Measurements from ENCODE around the gene EFCC1. TPM values are rescaled to one million over a fixed set of nuclear protein-coding genes. Genes with fewer than 3 reads are reported as not detected.

EFCC1 gene
- total RNA-seq, 1 experiment from 2014 or later, result not detected

DNA sequence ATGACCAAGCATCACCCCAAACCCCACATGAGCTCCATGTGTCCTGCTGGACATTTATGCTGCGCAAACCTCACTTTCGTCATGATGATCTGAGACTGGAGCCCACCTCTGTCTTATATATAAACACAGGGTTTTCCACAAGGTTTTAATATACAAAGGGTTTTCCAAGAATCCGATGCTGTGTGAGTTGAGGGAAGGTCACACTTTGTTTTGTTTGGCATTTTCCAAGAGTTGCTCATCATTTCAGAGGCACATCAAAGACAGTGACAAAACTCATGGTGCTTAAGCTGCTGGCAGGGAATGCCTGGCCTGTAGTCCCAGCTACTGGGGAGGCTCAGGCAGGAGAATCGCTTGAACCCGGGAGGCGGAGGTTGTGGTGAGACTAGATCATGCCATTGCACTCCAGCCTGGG, 20.0 kb downstream of the EFCC1 start:
- no peak overlapping the region for H3K4me3 ChIP-seq (ENCODE audit: low read depth, low read length, poor library complexity, severe bottlenecking)
- H3K27me3 ChIP-seq (replicated peaks; ENCODE audit: insufficient read depth, low read depth, low read length, poor library complexity), result no peaks in the 10 kb centered on the region
- no peak for TF ChIP-seq EZH2 (IDR thresholded peaks at IDR 0.05; ENCODE audit: borderline replicate concordance, low read depth, low read length, poor library complexity, severe bottlenecking)
- TF ChIP-seq, protein P1, sequence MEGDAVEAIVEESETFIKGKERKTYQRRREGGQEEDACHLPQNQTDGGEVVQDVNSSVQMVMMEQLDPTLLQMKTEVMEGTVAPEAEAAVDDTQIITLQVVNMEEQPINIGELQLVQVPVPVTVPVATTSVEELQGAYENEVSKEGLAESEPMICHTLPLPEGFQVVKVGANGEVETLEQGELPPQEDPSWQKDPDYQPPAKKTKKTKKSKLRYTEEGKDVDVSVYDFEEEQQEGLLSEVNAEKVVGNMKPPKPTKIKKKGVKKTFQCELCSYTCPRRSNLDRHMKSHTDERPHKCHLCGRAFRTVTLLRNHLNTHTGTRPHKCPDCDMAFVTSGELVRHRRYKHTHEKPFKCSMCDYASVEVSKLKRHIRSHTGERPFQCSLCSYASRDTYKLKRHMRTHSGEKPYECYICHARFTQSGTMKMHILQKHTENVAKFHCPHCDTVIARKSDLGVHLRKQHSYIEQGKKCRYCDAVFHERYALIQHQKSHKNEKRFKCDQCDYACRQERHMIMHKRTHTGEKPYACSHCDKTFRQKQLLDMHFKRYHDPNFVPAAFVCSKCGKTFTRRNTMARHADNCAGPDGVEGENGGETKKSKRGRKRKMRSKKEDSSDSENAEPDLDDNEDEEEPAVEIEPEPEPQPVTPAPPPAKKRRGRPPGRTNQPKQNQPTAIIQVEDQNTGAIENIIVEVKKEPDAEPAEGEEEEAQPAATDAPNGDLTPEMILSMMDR (conservative IDR thresholded peaks at IDR 0.05; ENCODE audit: low read depth, low read length), result no peak
- no TSS peak for BruUV-seq (replicated peaks)
- ChIA-PET CTCF (no interaction called here), POLR2A (ENCODE audit: low non-redundant PET) (no interaction called here)
- H3K36me3 ChIP-seq (ENCODE audit: insufficient read depth, low read length, poor library complexity, severe bottlenecking), result no peaks in the 10 kb centered on the region
- no peaks in the 10 kb centered on the region for H3K9me3 ChIP-seq (ENCODE audit: low read depth, low read length, poor library complexity, severe bottlenecking)
- no peak overlapping the region for H3K27ac ChIP-seq (ENCODE audit: low read depth, low read length, poor library complexity, severe bottlenecking)
- no peak for DNase-seq (ENCODE audit: low spot score)
- intact Hi-C loops (cut with micrococcal nuclease; ENCODE audit: unreplicated experiment), result no loop called here
- peaks cover under 1% of the 10 kb centered on the region for H3K4me1 ChIP-seq (ENCODE audit: insufficient read depth, low read length, poor library complexity, severe bottlenecking)

DNA sequence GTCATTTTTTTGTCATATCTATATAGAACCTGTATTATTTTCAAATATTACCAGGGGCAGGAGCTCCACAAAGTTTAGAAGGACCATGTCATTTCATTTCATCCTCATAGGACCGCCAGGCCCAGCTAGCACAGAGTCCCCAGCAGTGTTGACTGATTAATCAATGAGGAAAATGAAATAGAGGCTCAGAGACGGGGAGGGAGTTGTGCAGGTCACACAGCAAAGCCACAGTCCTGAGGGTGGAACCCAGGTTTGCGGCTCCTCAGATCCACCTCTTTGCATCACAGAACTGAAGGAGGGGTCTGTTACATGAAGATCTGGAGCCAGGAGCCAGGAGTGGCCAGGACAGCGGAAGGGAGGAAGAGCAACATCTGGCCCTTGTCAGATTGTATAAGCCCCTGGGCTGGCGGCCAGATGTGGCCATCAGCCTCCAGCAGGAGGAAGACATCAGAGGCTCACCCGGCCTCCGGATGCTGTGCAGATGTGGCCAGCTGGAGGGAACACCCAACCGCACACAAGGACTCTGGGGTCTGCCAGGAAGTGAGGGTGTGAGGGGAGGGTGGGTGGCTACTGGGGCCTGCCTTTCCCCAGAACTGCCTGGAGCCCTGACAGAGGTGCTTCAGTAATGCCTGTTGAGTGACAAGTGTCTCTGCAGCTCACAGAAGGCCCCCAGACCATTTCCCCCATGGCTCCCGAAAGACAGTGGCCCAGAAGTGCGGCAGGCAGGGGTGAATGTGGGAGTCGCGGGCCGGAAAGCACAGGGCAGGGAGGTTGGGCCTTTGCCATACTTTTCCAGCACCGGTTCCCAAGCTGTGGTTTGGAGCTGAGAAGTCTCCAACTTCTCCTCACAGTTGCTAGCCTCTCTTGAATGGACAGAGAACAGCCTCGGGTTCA, 21.3 kb downstream of the EFCC1 start:
- H3K4me3 ChIP-seq (ENCODE audit: low read depth, low read length, poor library complexity, severe bottlenecking), result no peak overlapping the region
- H3K4me1 ChIP-seq (ENCODE audit: insufficient read depth, low read length, poor library complexity, severe bottlenecking), result peaks cover 6% of the 10 kb centered on the region
- intact Hi-C loops (cut with micrococcal nuclease; ENCODE audit: unreplicated experiment), result no loop called here
- POLR2A ChIA-PET (ENCODE audit: low non-redundant PET), result interaction anchor here (0.7 kb wide), 1 partner anchor 35 kb away, joined by 4 read pairs; no protein-coding TSS in a partner anchor
- H3K36me3 ChIP-seq (ENCODE audit: insufficient read depth, low read length, poor library complexity, severe bottlenecking), result no peaks in the 10 kb centered on the region
- no TSS peak for BruUV-seq (replicated peaks)
- H3K27ac ChIP-seq (ENCODE audit: low read depth, low read length, poor library complexity, severe bottlenecking), result no peak overlapping the region
- TF ChIP-seq EZH2 (IDR thresholded peaks at IDR 0.05; ENCODE audit: borderline replicate concordance, low read depth, low read length, poor library complexity, severe bottlenecking), result no peak
- TF ChIP-seq, protein P1 (conservative IDR thresholded peaks at IDR 0.05; ENCODE audit: low read depth, low read length), result no peak
- H3K9me3 ChIP-seq (ENCODE audit: low read depth, low read length, poor library complexity, severe bottlenecking), result no peaks in the 10 kb centered on the region
- H3K27me3 ChIP-seq (replicated peaks; ENCODE audit: insufficient read depth, low read depth, low read length, poor library complexity), result no peaks in the 10 kb centered on the region
- DNase-seq (ENCODE audit: low spot score), result no peak
- CTCF ChIA-PET, result no interaction called here

DNA sequence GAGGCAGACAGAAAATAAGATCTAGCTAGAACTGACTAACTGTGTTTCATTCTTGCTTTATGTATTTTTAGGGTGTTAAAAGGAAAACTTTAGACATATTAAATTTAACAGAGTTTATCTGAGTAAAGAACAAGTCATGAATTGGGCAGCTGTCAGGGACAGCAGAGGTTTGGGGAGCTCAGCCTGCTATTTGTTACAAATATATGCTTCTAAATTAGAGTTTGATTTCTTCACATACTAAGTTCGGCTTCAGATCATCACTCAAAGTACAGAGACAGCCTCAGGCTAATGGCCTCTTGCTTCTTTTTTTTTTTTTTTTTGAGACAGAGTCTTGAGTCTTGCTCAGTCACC, 21.9 kb downstream of the EFCC1 start:
- no peak for DNase-seq (ENCODE audit: low spot score)
- Histone ChIP-seq H3K9me3 (ENCODE audit: low read depth, low read length, poor library complexity, severe bottlenecking) (no peaks in the 10 kb centered on the region), H3K27me3 (replicated peaks; ENCODE audit: insufficient read depth, low read depth, low read length, poor library complexity) (no peaks in the 10 kb centered on the region), H3K36me3 (ENCODE audit: insufficient read depth, low read length, poor library complexity, severe bottlenecking) (no peaks in the 10 kb centered on the region), H3K27ac (ENCODE audit: low read depth, low read length, poor library complexity, severe bottlenecking) (no peak overlapping the region), H3K4me1 (ENCODE audit: insufficient read depth, low read length, poor library complexity, severe bottlenecking) (peaks cover 6% of the 10 kb centered on the region), H3K4me3 (ENCODE audit: low read depth, low read length, poor library complexity, severe bottlenecking) (no peak overlapping the region)
- ChIA-PET POLR2A (ENCODE audit: low non-redundant PET) (no interaction called here), CTCF (no interaction called here)
- intact Hi-C loops (cut with micrococcal nuclease; ENCODE audit: unreplicated experiment), result no loop called here
- TF ChIP-seq EZH2 (IDR thresholded peaks at IDR 0.05; ENCODE audit: borderline replicate concordance, low read depth, low read length, poor library complexity, severe bottlenecking), result no peak
- TF ChIP-seq, protein P1 (conservative IDR thresholded peaks at IDR 0.05; ENCODE audit: low read depth, low read length), result no peak
- no TSS peak for BruUV-seq (replicated peaks)
